ENCODE data around the gene TCEA2.

DNA sequence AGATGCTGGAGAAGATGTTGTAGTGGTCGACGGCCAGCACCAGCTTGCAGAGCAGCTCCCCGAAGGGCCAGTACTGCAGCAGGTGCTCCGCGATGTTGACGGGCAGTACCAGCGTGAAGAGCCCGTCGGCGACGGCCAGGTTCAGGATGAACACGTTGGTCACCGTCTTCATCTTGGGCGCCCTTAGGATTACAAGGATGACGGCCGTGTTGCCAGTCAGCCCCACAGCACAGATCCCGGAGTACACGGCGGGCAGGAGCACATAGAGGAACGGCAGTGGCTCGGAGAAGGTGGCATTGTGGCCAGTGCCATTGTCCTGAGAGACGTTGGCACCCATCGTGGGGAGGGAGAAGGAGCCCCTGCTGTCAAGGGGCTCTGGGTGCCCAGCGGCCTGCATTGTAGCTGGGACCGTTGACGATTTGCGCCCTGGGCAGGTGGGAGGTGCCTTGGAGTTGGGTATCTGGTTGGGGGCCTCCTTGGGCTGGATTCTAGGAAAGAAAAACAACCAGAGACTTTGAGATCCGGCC, 43.5 kb downstream of the TCEA2 start:
- TF ChIP-seq, protein P1, sequence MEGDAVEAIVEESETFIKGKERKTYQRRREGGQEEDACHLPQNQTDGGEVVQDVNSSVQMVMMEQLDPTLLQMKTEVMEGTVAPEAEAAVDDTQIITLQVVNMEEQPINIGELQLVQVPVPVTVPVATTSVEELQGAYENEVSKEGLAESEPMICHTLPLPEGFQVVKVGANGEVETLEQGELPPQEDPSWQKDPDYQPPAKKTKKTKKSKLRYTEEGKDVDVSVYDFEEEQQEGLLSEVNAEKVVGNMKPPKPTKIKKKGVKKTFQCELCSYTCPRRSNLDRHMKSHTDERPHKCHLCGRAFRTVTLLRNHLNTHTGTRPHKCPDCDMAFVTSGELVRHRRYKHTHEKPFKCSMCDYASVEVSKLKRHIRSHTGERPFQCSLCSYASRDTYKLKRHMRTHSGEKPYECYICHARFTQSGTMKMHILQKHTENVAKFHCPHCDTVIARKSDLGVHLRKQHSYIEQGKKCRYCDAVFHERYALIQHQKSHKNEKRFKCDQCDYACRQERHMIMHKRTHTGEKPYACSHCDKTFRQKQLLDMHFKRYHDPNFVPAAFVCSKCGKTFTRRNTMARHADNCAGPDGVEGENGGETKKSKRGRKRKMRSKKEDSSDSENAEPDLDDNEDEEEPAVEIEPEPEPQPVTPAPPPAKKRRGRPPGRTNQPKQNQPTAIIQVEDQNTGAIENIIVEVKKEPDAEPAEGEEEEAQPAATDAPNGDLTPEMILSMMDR (IDR thresholded peaks at IDR 0.05), result no peak
- no peak for TF ChIP-seq POLR2A (IDR thresholded peaks at IDR 0.05)
- no peak for TF ChIP-seq EP300 (IDR thresholded peaks at IDR 0.05; ENCODE audit: low read depth)
